Adrenal gland (tissue), 12 donors: ENCODE data around the gene ZNF664. TPM values are rescaled to one million over a fixed set of nuclear protein-coding genes. Genes with fewer than 3 reads are reported as not detected.
A peak's percentile ranks its signal among the peaks of the same experiment; 100 is the strongest.

ENCODE experiments used
- DNase-seq, 7 donors: peaks; one replicate each; pipeline ENCODE4 v3.0.0-alpha.2; 2019 to 2020
- H3K27ac ChIP-seq, 5 donors: fragments of 200-600 bp; sonication (generic) in 4 of 5; 1 replicate in 3 of 5; 2 replicates in 2 of 5; pipeline versions ENCODE4 v1.5.1 to v1.8.0; 2016 to 2020; ENCODE audit warnings: mild to moderate bottlenecking in 1 of 5
- H3K27me3 ChIP-seq: fragments of 200-600 bp; 2 replicates; pipeline ENCODE4 v1.8.0; 2021
- H3K36me3 ChIP-seq, 2 donors: fragments of 200-600 bp; replicated peaks in 1 of 2; 1 replicate in 1 of 2; 2 replicates in 1 of 2; pipeline versions ENCODE4 v1.5.1 to v1.8.0; 2018 to 2022
- H3K4me1 ChIP-seq, 2 donors: fragments of 200-600 bp; replicated peaks in 1 of 2; 1 replicate in 1 of 2; 2 replicates in 1 of 2; pipeline versions ENCODE4 v1.5.1 to v1.8.0; 2018 to 2021
- H3K4me3 ChIP-seq, 4 donors: fragments of 200-600 bp; sonication (generic) in 3 of 4; one replicate each; pipeline ENCODE4 v1.5.1; 2016 to 2018
- H3K9me3 ChIP-seq, 3 donors: fragments of 200-600 bp; sonication (generic) in 1 of 3; replicated peaks in 1 of 3; 1 replicate in 2 of 3; 2 replicates in 1 of 3; pipeline versions ENCODE4 v1.5.1 to v1.8.0; 2016 to 2021
- POLR2A ChIP-seq, 2 donors: fragments of 450-650 bp; IDR thresholded peaks; one replicate each; pipeline ENCODE4 v1.6.1; 2017; ENCODE audit warnings: antibody characterized with exemption in 2 of 2, mild to moderate bottlenecking in 2 of 2, moderate library complexity in 1 of 2
- WGBS, 4 donors: extraction: QIAGEN DNeasy Blood & Tissue Kit in 2 of 4; methylation state at CpG; one replicate each; pipeline versions ENCODE4 v1.1.5 to v1.1.7; 2013 to 2017; 5-methylcytosine and 5-hydroxymethylcytosine counted together
- intact Hi-C, 2 donors: fragments of 100-400 bp; cut with DNase I; formaldehyde crosslinking; loops; one replicate each; pipeline versions ENCODE4 v1.14.1 to v1.15.0; 2022 to 2023
- polyA plus RNA-seq, 3 donors: library from polyadenylated mRNA; stranded (reverse); fragments of 200-250 nt in 2 of 3; fragments of 350-450 nt in 1 of 3; fragmentation: Illumina TruSeq in 1 of 3; extraction: RNeasy Lipid Tissue Mini Kit (QIAGEN cat#74804) in 1 of 3; gene quantifications; one replicate each; pipeline ENCODE4 v1.2.3, GENCODE V29; 2013 to 2014
- total RNA-seq, 9 donors: library from RNA; depleted of rRNA in 4 of 9; stranded (reverse); fragments of >200 nt in 4 of 9; fragments of 120-200 nt in 1 of 9; fragmentation: NEBNext Ultra II Directional in 1 of 9; extraction: Animal tissue kit (Norgen Biotek cat#: 25700) in 1 of 9; gene quantifications; one replicate each; pipeline versions ENCODE4 v1.1.0 to v1.2.4, GENCODE V29; 2013 to 2023
- TF ChIP-seq, protein P1 (sequence below), 6 experiments: fragments of 450-650 bp in 4 of 6; fragments of 200-600 bp in 2 of 6; sonication (generic) in 1 of 6; IDR thresholded peaks; 1 replicate in 5 of 6; 2 replicates in 1 of 6; pipeline versions ENCODE4 v1.5.1 to v1.8.0; 2016 to 2021; ENCODE audit warnings: antibody characterized with exemption in 6 of 6, mild to moderate bottlenecking in 2 of 6, moderate library complexity in 1 of 6
- donor health status: healthy with polysubstance abuse.
- donor health status: Bipolar disorder and iron deficiency.
- donor health status: DM: yes; HTN: yes; CAD: no.
- donor health status: DM: no; HTN: no; CAD: no.
- donor health status: DM: no; HTN: no; CAD: no.
- donor health status: DM: yes; HTN: yes; CAD: no.

Gene ZNF664
- total and polyA plus RNA-seq, 12 donors, result 19.6 to 66.9 (median 49.4) TPM

DNA sequence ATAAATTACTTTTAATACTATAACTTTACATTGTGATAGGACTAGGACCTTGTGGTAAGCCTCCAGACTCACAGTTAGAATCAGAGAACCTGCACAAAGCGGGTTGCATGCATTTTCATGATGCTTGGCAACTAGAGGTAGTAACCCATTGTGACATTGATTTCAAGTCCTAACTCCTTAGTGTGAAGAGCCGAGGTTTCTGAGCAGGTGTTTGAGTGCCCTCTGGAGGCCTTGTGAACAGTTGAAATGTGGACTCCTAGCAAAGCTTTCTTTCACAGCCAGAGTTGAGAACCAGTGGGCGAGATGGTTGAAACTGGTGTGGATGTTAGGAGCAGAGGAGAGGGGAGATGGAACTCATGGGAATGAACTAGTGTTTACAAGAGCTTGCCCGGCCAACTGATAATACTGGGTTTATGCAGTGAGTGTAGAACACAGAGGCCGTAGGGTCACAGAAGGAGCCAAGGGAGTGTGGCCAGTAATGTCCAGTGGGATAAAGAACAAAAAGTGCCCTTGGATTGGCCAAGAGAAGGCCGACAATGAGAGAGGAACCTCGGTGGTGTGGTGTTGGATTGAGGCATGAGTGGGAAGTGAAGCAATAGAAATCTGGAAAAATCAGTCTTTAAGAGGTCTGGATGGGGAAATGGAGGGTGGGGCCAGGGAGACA is 10.9 kb downstream of the ZNF664 start:
- intact Hi-C loops, result loop anchor here in 1 of 2 donors (10.0 kb wide), 1 partner anchor 79 kb away; no protein-coding TSS in a partner anchor
- peak; percentile 28 to 74 (median 49) for DNase-seq
- Histone ChIP-seq H3K27ac (peak overlapping the region in 1 of 5 donors; percentile 15), H3K36me3 (peaks cover 0 to 10% of the 10 kb centered on the region in 2 donors), H3K4me1 (peaks cover 0 to 11% of the 10 kb centered on the region in 2 donors), H3K4me3 (no peak overlapping the region), H3K27me3 (no peaks in the 10 kb centered on the region), H3K9me3 (no peaks in the 10 kb centered on the region)
- WGBS, 4 donors, result 50 to 52% (median 52%) methylated on average over 7 of the region's 7 CpGs
- TF ChIP-seq, protein P1, sequence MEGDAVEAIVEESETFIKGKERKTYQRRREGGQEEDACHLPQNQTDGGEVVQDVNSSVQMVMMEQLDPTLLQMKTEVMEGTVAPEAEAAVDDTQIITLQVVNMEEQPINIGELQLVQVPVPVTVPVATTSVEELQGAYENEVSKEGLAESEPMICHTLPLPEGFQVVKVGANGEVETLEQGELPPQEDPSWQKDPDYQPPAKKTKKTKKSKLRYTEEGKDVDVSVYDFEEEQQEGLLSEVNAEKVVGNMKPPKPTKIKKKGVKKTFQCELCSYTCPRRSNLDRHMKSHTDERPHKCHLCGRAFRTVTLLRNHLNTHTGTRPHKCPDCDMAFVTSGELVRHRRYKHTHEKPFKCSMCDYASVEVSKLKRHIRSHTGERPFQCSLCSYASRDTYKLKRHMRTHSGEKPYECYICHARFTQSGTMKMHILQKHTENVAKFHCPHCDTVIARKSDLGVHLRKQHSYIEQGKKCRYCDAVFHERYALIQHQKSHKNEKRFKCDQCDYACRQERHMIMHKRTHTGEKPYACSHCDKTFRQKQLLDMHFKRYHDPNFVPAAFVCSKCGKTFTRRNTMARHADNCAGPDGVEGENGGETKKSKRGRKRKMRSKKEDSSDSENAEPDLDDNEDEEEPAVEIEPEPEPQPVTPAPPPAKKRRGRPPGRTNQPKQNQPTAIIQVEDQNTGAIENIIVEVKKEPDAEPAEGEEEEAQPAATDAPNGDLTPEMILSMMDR (IDR thresholded peaks at IDR 0.05), result peak; percentile 19 to 64 (median 58)
- no peak for TF ChIP-seq POLR2A (IDR thresholded peaks at IDR 0.05)

DNA sequence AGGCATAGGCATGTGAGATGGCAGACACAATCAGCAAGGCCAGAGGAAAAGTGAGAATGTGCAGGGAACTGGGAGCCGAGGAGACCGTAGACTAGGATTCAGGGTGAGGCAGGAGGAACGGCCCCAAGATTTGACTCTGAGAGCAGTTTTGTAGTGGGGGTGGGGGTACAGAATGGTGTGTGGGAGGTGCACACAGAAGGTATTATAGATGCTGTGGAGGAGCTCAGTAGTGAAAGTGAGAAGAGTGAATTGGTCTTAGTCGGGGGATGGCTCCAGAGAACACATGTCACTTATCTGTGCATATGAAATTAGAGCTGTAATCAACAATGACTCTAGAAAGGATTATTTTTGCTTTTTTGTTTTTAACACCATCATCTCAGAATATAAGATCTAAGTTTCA is 11.9 kb downstream of the ZNF664 start:
- Histone ChIP-seq H3K4me1 (peaks cover 0 to 18% of the 10 kb centered on the region in 2 donors), H3K9me3 (no peaks in the 10 kb centered on the region), H3K36me3 (peaks cover 0 to 18% of the 10 kb centered on the region in 2 donors), H3K4me3 (no peak overlapping the region), H3K27me3 (no peaks in the 10 kb centered on the region), H3K27ac (peak overlapping the region in 1 of 5 donors; percentile 15)
- TF ChIP-seq POLR2A (IDR thresholded peaks at IDR 0.05), result no peak
- TF ChIP-seq, protein P1 (IDR thresholded peaks at IDR 0.05), result no peak
- 87 to 91% (median 90%) methylated on average over 4 of the region's 4 CpGs for WGBS, 4 donors
- no peak for DNase-seq
- intact Hi-C loops, result loop anchor here (5.0 to 10.0 kb wide), 2 partner anchors 80 to 83 kb away; no protein-coding TSS in a partner anchor

DNA sequence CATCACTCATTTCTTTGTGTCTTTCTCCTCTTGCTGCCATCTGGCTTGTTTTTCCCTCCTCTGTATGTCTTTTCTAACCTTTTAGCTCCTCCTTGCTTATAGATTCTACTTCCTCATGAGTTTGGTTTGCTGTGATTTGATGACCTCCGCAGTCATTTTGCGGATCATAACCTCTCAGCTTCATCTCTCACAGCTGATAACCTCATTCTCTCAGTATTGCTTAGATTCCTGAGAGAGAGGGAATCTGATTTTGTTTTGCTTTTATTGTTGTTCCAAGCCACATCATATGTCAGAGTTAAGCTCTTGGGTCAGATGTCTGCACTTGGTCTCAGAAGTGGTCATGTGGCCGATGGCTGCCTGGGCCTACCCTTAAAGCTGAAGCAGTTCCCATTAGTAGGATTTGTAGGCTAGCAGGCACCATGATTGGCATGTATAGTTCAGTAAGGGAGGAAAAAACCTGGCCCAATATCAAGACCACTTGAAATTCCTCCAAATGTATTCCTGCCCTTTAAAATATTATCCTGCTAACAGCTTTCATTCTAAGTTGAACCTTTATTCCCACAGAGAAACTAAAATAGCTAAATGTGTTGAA is 13.5 kb downstream of the ZNF664 start:
- 71 to 77% (median 76%) methylated on average over 3 of the region's 3 CpGs for WGBS, 4 donors
- intact Hi-C loops, result loop anchor here (5.0 to 10.0 kb wide), 2 partner anchors 82 to 84 kb away; no protein-coding TSS in a partner anchor
- TF ChIP-seq, protein P1 (IDR thresholded peaks at IDR 0.05), result no peak
- TF ChIP-seq POLR2A (IDR thresholded peaks at IDR 0.05), result no peak
- Histone ChIP-seq H3K27me3 (no peaks in the 10 kb centered on the region), H3K4me3 (no peak overlapping the region), H3K9me3 (no peaks in the 10 kb centered on the region), H3K4me1 (peaks cover 0 to 32% of the 10 kb centered on the region in 2 donors), H3K36me3 (peaks cover 0 to 18% of the 10 kb centered on the region in 2 donors), H3K27ac (peak overlapping the region in 2 of 5 donors; percentile 7 to 18)
- DNase-seq, result peak in 1 of 7 donors; percentile 25

DNA sequence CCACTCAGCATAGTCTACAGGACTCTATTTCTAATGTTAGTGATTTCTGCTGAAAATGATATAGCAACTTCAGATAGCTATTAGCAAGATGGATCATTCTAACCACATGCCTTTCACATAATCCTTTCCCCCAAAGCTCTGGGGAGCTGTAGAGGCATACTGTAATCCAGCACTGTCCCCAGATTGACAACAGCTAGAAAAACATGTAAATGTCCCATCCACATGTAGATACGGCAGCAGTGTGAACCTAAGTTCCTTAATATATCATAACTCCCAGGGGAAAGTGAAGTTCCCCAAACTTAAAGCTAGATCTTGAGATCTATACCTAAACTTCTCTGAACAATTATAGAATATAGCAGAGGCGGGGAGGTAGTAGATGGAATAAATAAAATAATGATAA is 14.0 kb downstream of the ZNF664 start:
- H3K27ac ChIP-seq, result peak overlapping the region in 1 of 5 donors; percentile 18
- H3K27me3 ChIP-seq, result no peaks in the 10 kb centered on the region
- TF ChIP-seq, protein P1 (IDR thresholded peaks at IDR 0.05), result no peak
- TF ChIP-seq POLR2A (IDR thresholded peaks at IDR 0.05), result no peak
- no peak for DNase-seq
- intact Hi-C loops, result loop anchor here (5.0 to 10.0 kb wide), 2 partner anchors 82 to 85 kb away; no protein-coding TSS in a partner anchor
- WGBS, 4 donors, result 80 to 94% (median 88%) methylated on average over 2 of the region's 2 CpGs
- peaks cover 0 to 18% of the 10 kb centered on the region in 2 donors for H3K36me3 ChIP-seq
- peaks cover 0 to 33% of the 10 kb centered on the region in 2 donors for H3K4me1 ChIP-seq
- no peaks in the 10 kb centered on the region for H3K9me3 ChIP-seq
- no peak overlapping the region for H3K4me3 ChIP-seq
